ENCODE data around the gene IFI44. TPM values are rescaled to one million over a fixed set of nuclear protein-coding genes. Genes with fewer than 3 reads are reported as not detected.

IFI44 gene
- total RNA-seq, 1 donor from 2014 or later, result 10.7 TPM

- ATAC-seq, result no peak
These were observed 63.7 kb downstream of the IFI44 start for GRCh38 chr1:78713297-78713696.

Other genes starting within 250 kb of the IFI44 start
- gene PTGFR, start 158.9 kb upstream of the IFI44 start, total RNA-seq, result 0.24 TPM
- 0.88 TPM for gene IFI44L, start 29.4 kb upstream of the IFI44 start, total RNA-seq

All from esophagus mucosa (tissue), 1 donor.